Endodermal cell (in vitro differentiated cells): ENCODE results near the gene GADL1. TPM values are rescaled to one million over a fixed set of nuclear protein-coding genes. Genes with fewer than 3 reads are reported as not detected.

ENCODE experiments used
- DNase-seq: peaks from one replicate; pipeline ENCODE4 v3.0.0-alpha.2; 2017
- H3K27ac ChIP-seq: 2 replicates; pipeline ENCODE4 v1.5.1; 2013; ENCODE audit warnings: mild to moderate bottlenecking, low read depth, low read length, moderate library complexity
- H3K27me3 ChIP-seq: 2 replicates; pipeline ENCODE4 v1.6.1; 2013; ENCODE audit warnings: mild to moderate bottlenecking, low read length, moderate library complexity; ENCODE audit not compliant: insufficient read depth, control insufficient read depth, poor library complexity, severe bottlenecking
- H3K36me3 ChIP-seq: 2 replicates; pipeline ENCODE4 v1.7.0; 2013; ENCODE audit warnings: mild to moderate bottlenecking, low read length, moderate library complexity; ENCODE audit not compliant: control insufficient read depth, insufficient read depth
- H3K4me1 ChIP-seq: one replicate; pipeline ENCODE4 v1.7.0; 2013; ENCODE audit warnings: low read length; ENCODE audit not compliant: control insufficient read depth, insufficient read depth
- H3K4me3 ChIP-seq: 2 replicates; pipeline ENCODE4 v1.5.1; 2013; ENCODE audit warnings: mild to moderate bottlenecking, low read length, moderate library complexity
- H3K9ac ChIP-seq: 2 replicates; pipeline ENCODE4 v1.6.1; 2013; ENCODE audit warnings: mild to moderate bottlenecking, low read length, moderate library complexity; ENCODE audit not compliant: poor library complexity, severe bottlenecking; ENCODE audit errors: extremely low read depth
- H3K9me3 ChIP-seq: 2 replicates; pipeline ENCODE4 v1.6.1; 2013; ENCODE audit warnings: mild to moderate bottlenecking, low read length, moderate library complexity; ENCODE audit not compliant: control insufficient read depth
- H3K27ac Mint-ChIP-seq: 2 replicates; pipeline ENCODE4 v1.8.0; 2020; ENCODE audit warnings: mixed read lengths
- H3K27me3 Mint-ChIP-seq: 2 replicates; pipeline ENCODE4 v1.8.0; 2021; ENCODE audit warnings: mild to moderate bottlenecking, mixed read lengths; ENCODE audit not compliant: insufficient read depth
- H3K36me3 Mint-ChIP-seq: 2 replicates; pipeline ENCODE4 v1.8.0; 2020; ENCODE audit warnings: low read depth, mixed read lengths
- H3K4me1 Mint-ChIP-seq: 2 replicates; pipeline ENCODE4 v1.8.0; 2020; ENCODE audit warnings: mixed read lengths
- H3K4me3 Mint-ChIP-seq: 2 replicates; pipeline ENCODE4 v1.8.0; 2020; ENCODE audit warnings: mild to moderate bottlenecking, moderate library complexity, mixed read lengths
- H3K9me3 Mint-ChIP-seq: 2 replicates; pipeline ENCODE4 v1.8.0; 2020; ENCODE audit warnings: mild to moderate bottlenecking, mixed read lengths
- CTCF ChIP-seq: fragments of 200-600 bp; sonication (generic); conservative IDR thresholded peaks from 2 replicates; pipeline ENCODE4 v1.5.0; 2021; ENCODE audit warnings: antibody characterized with exemption, mild to moderate bottlenecking
- WGBS, 2 experiments: methylation state at CpG; one replicate each; pipeline versions ENCODE4 v1.1.5 to v1.1.7; 2013; ENCODE audit warnings: missing lambda C conversion rate in 2 of 2, mixed read lengths in 1 of 2; ENCODE audit not compliant: insufficient coverage in 1 of 2, insufficient read length in 1 of 2; 5-methylcytosine and 5-hydroxymethylcytosine counted together
- total RNA-seq, 2 donors: library from RNA; stranded (reverse); fragmentation: NEBNext Ultra II Directional in 1 of 2; extraction: Animal tissue kit (Norgen Biotek cat#: 25700) in 1 of 2; gene quantifications; 2 replicates in 1 of 2; 3 replicates in 1 of 2; pipeline ENCODE4 v1.2.1, GENCODE V29; 2021

Gene GADL1
- total RNA-seq, 2 donors from 2014 or later, result 0.11 TPM; not detected in 1

- no peak for TF ChIP-seq CTCF
- peaks cover under 1% of the 10 kb centered on the region for H3K27me3 ChIP-seq
These were observed 14.1 kb upstream of the GADL1 start for GRCh38 chr3:30908456-30909037.

GRCh38 chr3:30904996-30905395 is 10.5 kb upstream of the GADL1 start:
- Mint-ChIP-seq H3K27ac (no peak overlapping the region), H3K27me3 (no peaks in the 10 kb centered on the region), H3K4me3 (no peak overlapping the region), H3K36me3 (no peaks in the 10 kb centered on the region), H3K9me3 (no peaks in the 10 kb centered on the region), H3K4me1 (peaks cover 17% of the 10 kb centered on the region)
- no peak overlapping the region for H3K4me3 ChIP-seq
- no peak for DNase-seq
- no peak for TF ChIP-seq CTCF
- no peaks in the 10 kb centered on the region for H3K9me3 ChIP-seq
- WGBS, 2 experiments, result 79 to 84% methylated on average over 4 of the region's 4 CpGs
- no peak overlapping the region for H3K27ac ChIP-seq
- H3K9ac ChIP-seq, result no peak overlapping the region
- H3K36me3 ChIP-seq, result no peaks in the 10 kb centered on the region
- H3K4me1 ChIP-seq, result peaks cover 8% of the 10 kb centered on the region
- H3K27me3 ChIP-seq, result peaks cover 7% of the 10 kb centered on the region

More at GRCh38 chr3:30908456-30909037, 14.1 kb upstream of the GADL1 start:
- Mint-ChIP-seq H3K9me3 (no peaks in the 10 kb centered on the region), H3K4me3 (no peak overlapping the region), H3K27me3 (no peaks in the 10 kb centered on the region), H3K4me1 (peaks cover 17% of the 10 kb centered on the region), H3K36me3 (no peaks in the 10 kb centered on the region), H3K27ac (no peak overlapping the region)
- DNase-seq, result no peak
- Histone ChIP-seq H3K27ac (no peak overlapping the region), H3K9me3 (no peaks in the 10 kb centered on the region), H3K9ac (no peak overlapping the region), H3K36me3 (no peaks in the 10 kb centered on the region), H3K4me1 (peaks cover 8% of the 10 kb centered on the region), H3K4me3 (no peak overlapping the region)
- 67% methylated on average over 5 to 7 of the region's 7 CpGs for WGBS, 2 experiments

GRCh38 chr3:30895329-30895728 is 868 bp upstream of the GADL1 start:
- WGBS, 2 experiments, result 78 to 86% methylated on average over 2 to 5 of the region's 5 CpGs
- no peak overlapping the region for H3K4me3 ChIP-seq
- Mint-ChIP-seq H3K4me3 (no peak overlapping the region), H3K27me3 (peaks cover 52% of the 10 kb centered on the region), H3K9me3 (no peaks in the 10 kb centered on the region), H3K27ac (no peak overlapping the region), H3K36me3 (no peaks in the 10 kb centered on the region), H3K4me1 (no peaks in the 10 kb centered on the region)
- no peaks in the 10 kb centered on the region for H3K4me1 ChIP-seq
- H3K27me3 ChIP-seq, result peaks cover 41% of the 10 kb centered on the region
- no peak for DNase-seq
- no peaks in the 10 kb centered on the region for H3K9me3 ChIP-seq
- no peak for TF ChIP-seq CTCF
- H3K27ac ChIP-seq, result no peak overlapping the region
- no peaks in the 10 kb centered on the region for H3K36me3 ChIP-seq
- no peak overlapping the region for H3K9ac ChIP-seq
